ENCODE measurements around the gene LAPTM5.

Gene LAPTM5

GRCh38 chr1:30727824-30728223 lies 29.8 kb downstream of the LAPTM5 start:
- DNase-seq: no peak

- DNase-seq: no peak
Measured at GRCh38 chr1:30726773-30727684, 30.5 kb downstream of the LAPTM5 start.

GRCh38 chr1:30726236-30726635 lies 31.3 kb downstream of the LAPTM5 start:
- DNase-seq: no peak

GRCh38 chr1:30725450-30726095 lies 32.0 kb downstream of the LAPTM5 start:
- no peak for DNase-seq

GRCh38 chr1:30724655-30725421 lies 32.7 kb downstream of the LAPTM5 start:
- DNase-seq: no peak

- no peak for DNase-seq
Measured at GRCh38 chr1:30724175-30724574, 33.4 kb downstream of the LAPTM5 start.

- no peak for DNase-seq
Measured at GRCh38 chr1:30723331-30723755, 34.2 kb downstream of the LAPTM5 start, which contains the start of gene MATN1. TSS of gene MATN1 (minus strand) at chr1:30723585. CDS start at chr1:30723551, 34 bp downstream.

GRCh38 chr1:30721812-30722537 lies 35.6 kb downstream of the LAPTM5 start:
- no peak for DNase-seq

- DNase-seq: no peak
Measured at GRCh38 chr1:30721341-30721793, 36.2 kb downstream of the LAPTM5 start.

GRCh38 chr1:30720271-30721223 lies 37.0 kb downstream of the LAPTM5 start:
- DNase-seq: no peak

- no peak for DNase-seq
Measured at GRCh38 chr1:30719406-30720270, 37.9 kb downstream of the LAPTM5 start.

- peak; percentile 88 for DNase-seq
Measured at GRCh38 chr1:30718636-30719405, 38.8 kb downstream of the LAPTM5 start.

GRCh38 chr1:30718091-30718635 lies 39.4 kb downstream of the LAPTM5 start:
- DNase-seq: peak; percentile 99

GRCh38 chr1:30716646-30717045 lies 40.9 kb downstream of the LAPTM5 start:
- DNase-seq: no peak

GRCh38 chr1:30715886-30716285 lies 41.7 kb downstream of the LAPTM5 start:
- DNase-seq: no peak

- peak; percentile 25 for DNase-seq
Measured at GRCh38 chr1:30715216-30715615, 42.4 kb downstream of the LAPTM5 start.

GRCh38 chr1:30714536-30715090 lies 43.0 kb downstream of the LAPTM5 start:
- no peak for DNase-seq

GRCh38 chr1:30714025-30714424 lies 43.5 kb downstream of the LAPTM5 start:
- no peak for DNase-seq

GRCh38 chr1:30713311-30713710 lies 44.3 kb downstream of the LAPTM5 start:
- DNase-seq: no peak

Measured in activated CD4-positive, alpha-beta T cell treated with anti-CD3 and anti-CD28 coated beads, Interleukin-2, Interleukin-6, amounts not matched to agents 100 ng/mL and 50 ng/mL, durations not matched to agents 16 hours and 8 hours (primary cell).